NCI-H460 (cell line): ENCODE measurements around the gene ACD. TPM values are rescaled to one million over a fixed set of nuclear protein-coding genes. Genes with fewer than 3 reads are reported as not detected.
"Not testable (repeated sequence)": the region's sequence is repeated elsewhere in the genome, so short reads cannot be mapped to it uniquely, and the experiment has no call there.

Source experiments
- DNase-seq: peaks from one replicate; pipeline ENCODE4 v3.0.0-alpha.2; 2016; ENCODE audit warnings: low read depth; ENCODE audit errors: extremely low read depth
- polyA plus RNA-seq: library from polyadenylated mRNA; depleted of rRNA; stranded (reverse); fragments of >200 nt; gene quantifications from 2 replicates; pipeline ENCODE4 v1.2.3, GENCODE V29; 2014; cell fraction: nucleus; rRNA removed
- total RNA-seq: library from RNA; depleted of rRNA; stranded (reverse); fragments of >200 nt; shearing (Covaris generic); gene quantifications from 2 replicates; pipeline ENCODE4 v1.2.3, GENCODE V29; 2014; rRNA removed

ACD gene
- 27.7 and 37.9 TPM in 2 replicates for total RNA-seq
- 160 TPM in 2 replicates for polyA plus RNA-seq

GRCh38 chr16:67659675-67660563, at the start of gene ACD:
Gene ACD, minus strand, starts transcription at chr16:67660260. Its CDS starts 40 bp downstream, at chr16:67660220.
- DNase-seq: peak; percentile 94

DNA sequence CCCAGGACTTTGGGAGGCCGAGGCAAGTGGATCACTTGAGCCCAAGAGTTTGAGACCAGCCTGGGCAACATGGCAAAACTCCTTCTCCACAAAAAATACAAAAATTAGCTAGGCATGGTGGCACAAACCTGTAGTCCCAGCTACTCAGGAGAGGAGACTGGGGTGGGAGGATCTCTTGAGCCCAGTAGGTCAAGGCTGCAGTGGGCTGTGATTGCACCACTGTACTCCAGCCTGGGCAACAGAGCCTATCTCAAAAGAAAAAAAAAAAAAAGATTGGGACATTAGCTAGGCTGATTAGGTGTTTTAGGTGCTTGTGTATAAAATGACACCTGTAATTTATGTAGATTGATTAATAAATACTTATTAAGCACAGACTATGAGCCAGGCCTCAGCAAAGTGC, 49.0 kb upstream of the ACD start:
- no peak for DNase-seq

DNA sequence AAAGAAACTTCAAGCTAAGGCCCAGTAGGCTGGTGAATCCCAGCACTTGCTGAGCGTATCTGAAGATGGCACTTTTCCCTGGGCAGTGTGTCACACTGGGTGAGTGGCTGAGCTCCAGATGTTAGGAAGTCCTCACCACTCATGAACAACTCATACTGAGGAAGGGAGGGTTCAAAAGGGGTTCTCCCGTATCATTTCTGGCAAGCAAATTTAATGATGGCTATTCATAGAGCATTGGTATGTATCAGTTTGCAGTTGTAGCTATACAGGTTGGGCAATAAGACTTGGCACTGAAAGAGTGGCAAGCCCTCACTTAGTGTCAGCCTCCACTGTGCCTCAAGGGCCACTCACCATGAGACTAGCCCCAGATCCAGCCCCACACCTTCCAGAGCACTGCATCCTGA, 48.3 kb upstream of the ACD start:
- DNase-seq: no peak

- DNase-seq: no peak
These were observed 47.7 kb upstream of the ACD start for GRCh38 chr16:67707790-67708189.

DNA sequence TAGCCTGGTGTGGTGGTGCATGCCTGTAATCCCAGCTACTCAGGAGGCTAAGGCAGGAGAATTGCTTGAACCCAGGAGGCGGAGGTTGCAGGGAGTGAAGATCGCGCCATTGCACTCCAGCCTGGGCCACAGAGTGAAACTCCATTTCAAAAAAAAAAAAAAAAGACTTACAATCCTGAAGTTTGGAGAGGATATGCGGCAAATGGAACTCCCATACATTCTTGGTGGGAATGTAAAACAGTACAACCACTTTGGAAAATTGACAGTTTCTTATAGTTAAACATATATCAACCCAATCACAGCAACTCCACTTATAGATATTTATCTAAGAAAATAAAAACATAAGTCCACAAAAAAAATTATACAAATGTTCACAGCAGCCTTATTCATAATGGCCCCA, 47.1 kb upstream of the ACD start:
- no peak for DNase-seq

- no peak for DNase-seq
These were observed 44.0 kb upstream of the ACD start for GRCh38 chr16:67704110-67704509.

DNA sequence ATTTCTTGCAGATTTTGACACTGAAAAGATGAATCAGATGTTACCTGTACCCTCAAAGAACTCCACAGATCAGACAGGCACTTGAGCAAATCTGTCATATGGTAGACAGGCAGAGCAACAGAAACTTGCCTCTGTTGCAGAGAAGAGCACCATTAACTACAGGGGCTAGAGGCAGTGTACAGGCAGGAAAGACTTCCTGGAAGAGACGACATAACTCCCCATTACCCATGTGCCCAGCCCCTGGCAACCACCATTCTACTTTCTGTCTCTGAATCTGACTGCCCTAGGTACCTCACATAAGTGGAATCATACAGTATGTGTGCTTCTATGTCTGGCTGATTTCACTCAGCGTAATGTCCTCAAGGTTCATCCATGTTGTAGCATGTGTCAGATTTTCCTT, 43.6 kb upstream of the ACD start:
- DNase-seq: no peak

GRCh38 chr16:67702130-67702529, 42.1 kb upstream of the ACD start:
- no peak for DNase-seq

- DNase-seq: no peak
These were observed 41.4 kb upstream of the ACD start for GRCh38 chr16:67701420-67701819.

- no peak for DNase-seq
These were observed 39.2 kb upstream of the ACD start for GRCh38 chr16:67699265-67699664.

- no peak for DNase-seq
These were observed 37.5 kb upstream of the ACD start for GRCh38 chr16:67697422-67698185.

GRCh38 chr16:67694611-67695010, 34.6 kb upstream of the ACD start:
- no peak for DNase-seq

DNA sequence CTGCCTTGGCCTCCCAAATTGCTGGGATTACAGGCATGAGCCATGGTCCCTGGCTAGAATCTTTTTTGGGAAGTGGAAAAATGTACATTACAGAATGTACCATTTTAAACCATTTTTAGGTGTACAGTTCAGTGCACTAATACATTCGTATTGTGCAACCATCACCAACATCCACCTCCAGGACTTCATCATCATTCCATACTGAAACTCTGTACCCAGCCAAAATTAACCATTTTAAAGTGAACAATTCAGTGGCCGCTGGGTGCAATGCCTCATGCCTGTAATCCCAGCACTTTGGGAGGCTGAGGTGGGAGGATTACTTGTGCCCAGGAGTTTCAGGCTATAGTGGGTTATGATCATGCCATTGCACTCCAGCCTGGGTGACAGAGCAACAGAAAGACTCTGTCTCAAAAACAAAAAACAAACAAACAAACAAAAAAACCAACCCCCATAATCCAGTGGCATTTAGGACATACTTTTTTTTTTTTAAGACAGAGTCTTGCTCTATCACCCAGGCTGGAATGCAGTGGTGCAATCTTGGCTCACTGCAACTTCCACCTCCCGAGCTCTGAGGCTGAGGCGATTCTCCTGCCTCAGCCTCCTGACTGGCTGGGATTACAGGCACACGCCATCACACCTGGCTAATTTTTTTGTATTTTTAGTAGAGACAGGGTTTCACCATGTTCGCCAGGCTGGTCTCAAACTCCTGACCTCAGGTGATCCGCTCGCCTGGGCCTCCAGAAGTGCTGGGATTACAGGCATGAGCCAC, 33.6 kb upstream of the ACD start:
- DNase-seq: not testable (repeated sequence)

- DNase-seq: no peak
These were observed 25.5 kb upstream of the ACD start for GRCh38 chr16:67685388-67686112.

DNA sequence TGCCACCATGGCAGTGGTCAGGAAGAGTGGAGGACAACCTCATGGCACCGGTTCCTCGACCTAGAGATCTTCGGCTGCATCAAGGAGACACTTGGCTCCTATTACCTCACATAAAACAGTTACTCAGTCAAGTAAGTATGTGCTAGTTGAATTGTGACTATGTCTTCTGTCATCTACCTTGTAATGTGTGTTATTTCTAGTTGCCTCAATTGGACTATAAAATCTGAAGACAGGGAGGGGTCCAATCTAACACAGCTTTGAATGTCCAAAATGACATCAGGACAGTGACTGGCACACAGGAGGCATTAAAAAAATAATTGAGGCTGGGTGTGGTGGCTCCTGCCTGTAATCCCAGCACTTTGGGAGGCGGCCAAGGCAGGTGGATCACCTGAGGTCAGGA, 23.7 kb upstream of the ACD start:
- no peak for DNase-seq

DNA sequence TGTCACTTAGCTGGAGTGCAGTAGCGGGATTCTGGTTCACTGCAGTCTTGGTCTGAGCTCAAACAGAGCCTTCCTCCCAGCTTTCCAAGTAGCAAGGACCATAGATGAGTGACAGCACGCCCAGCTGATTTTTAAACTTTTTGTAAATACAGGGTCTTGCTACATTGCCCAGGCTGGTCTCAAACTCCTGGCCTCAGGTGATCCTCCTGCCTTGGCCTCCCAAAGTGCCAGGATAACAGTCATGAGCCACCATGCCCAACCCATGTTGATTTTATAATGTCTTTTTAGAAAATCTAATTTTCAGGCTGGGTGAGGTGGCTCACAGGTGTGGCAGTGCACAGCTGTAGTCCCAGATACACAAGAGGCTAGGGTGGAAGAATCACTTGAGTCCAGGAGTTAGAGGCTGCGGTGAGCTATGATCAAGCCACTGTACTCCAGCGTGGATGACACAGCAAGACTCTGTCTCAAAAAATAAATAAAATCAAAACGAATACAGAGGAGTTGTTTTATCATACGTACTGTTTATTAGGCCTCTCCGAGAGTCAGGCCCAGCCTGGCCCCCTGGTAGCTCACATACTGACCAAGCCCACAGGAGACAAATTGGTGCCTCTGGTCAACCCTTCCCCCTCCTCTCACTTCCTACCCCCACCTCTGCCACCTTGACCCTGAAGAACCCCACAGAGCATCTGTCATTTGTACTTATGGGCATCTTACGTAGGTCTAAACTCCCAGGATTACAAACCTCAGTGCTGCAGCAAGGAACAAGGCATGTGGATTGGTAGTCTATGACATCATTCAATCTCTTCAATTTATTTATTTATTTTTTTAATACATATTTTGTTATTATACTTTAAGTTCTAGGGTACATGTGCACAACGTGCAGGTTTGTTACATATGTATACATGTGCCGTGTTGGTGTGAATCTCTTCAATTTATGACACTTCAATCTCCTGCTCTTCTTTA, 20.2 kb upstream of the ACD start:
- DNase-seq: no peak

DNA sequence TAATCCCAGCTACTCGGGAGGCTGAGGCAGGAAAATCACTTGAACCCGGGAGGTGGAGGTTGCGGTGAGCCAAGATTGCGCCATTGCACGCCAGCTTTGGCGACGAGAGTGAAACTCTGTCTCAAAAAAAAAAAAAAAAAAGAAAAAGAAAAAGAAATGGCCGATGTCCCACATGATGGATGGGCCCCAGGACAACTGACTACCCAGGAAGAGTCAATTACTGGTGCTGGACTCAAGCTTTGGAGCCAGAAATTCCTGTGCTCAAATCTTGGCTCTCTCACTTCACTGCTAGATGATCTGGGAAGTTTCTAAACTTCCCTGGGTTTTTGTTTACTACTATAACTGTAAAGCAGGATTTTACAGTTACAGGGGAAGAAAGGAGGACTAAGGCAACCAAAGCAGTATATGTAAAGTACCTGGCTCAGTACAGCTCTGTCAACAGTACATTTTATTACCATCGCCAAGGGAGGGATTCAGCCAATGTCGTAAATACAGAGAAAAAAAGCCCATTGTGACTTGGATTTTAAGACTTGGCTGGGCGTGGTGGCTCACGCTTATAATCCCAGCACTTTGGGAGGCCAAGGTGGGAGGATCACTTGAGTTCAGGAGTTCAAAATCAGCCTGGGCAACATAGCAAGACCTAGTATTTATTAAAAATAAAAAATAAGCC, 18.4 kb upstream of the ACD start:
- no peak for DNase-seq

DNA sequence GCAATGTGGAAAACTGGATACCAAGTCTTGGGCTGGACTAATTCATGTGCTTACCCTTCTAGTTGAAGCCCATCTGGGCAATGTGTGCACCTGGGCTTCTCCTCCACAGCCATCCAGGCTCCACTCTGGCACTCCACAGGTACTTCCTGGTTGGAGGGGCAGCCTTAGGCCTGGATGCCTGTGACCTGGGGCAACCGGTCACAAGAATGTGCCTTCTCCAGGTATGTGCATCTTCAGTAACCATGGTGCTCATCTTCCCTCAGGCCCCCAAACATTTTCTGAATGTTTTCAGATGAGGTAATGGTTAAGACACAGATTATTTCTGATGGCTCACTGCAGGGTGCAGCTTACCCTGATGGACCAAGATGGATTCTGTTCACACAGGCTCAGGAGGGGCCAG, 17.7 kb upstream of the ACD start:
- DNase-seq: no peak

DNA sequence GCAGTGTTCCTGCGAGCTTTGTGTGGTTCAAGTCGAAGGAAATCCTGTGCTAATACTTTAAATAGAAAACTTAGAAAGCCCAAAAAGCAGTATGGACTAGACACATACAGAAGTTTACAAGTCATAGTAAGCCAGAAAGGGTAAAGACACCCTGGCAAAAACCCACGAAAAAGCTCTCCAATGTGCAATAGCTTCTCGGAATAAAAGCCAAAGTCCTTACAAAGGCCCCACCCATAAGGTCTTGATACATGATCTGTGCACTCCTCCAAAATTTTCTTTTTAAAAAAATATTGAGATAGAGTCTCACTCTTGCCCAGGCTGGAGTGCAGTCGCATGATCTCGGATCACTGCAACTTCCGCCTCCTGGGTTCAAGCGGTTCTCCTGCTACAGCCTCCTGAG, 16.9 kb upstream of the ACD start:
- no peak for DNase-seq
